SU-DHL-6 (cell line): ENCODE results near the gene AGAP5.

ENCODE experiments used
- CTCF ChIP-seq: fragments of 200-600 bp; sonication (generic); IDR thresholded peaks from one replicate; pipeline ENCODE4 v1.5.1; 2017; ENCODE audit warnings: antibody characterized with exemption, mild to moderate bottlenecking, low read length, moderate library complexity; ENCODE audit not compliant: insufficient read depth, poor library complexity, severe bottlenecking
- EZH2phosphoT487 ChIP-seq: fragments of 200-600 bp; sonication (generic), shearing (Covaris generic); conservative IDR thresholded peaks from 2 replicates; pipeline ENCODE4 v1.6.1; 2018; ENCODE audit warnings: mild to moderate bottlenecking, antibody characterized with exemption, low read length, moderate library complexity, mixed read lengths

GRCh38 chr10:73716251-73716650, 18.3 kb upstream of the AGAP5 start:
- TF ChIP-seq CTCF (no peak), EZH2phosphoT487 (no peak)
